LHCN-M2 (cell line): ENCODE data around the gene VPS33B. TPM values are rescaled to one million over a fixed set of nuclear protein-coding genes. Genes with fewer than 3 reads are reported as not detected.
"Not testable (repeated sequence)": the region's sequence is repeated elsewhere in the genome, so short reads cannot be mapped to it uniquely, and the experiment has no call there.

Experiments used
- DNase-seq: peaks from one replicate; pipeline ENCODE4 v3.0.0-alpha.2; 2012; ENCODE audit warnings: low read depth
- total RNA-seq: library from RNA; depleted of rRNA; stranded (reverse); fragments of >200 nt; gene quantifications from 2 replicates; pipeline ENCODE4 v1.2.3, GENCODE V29; 2014

The VPS33B gene
- total RNA-seq, 1 experiment from 2014 or later = 7.3 TPM

DNA sequence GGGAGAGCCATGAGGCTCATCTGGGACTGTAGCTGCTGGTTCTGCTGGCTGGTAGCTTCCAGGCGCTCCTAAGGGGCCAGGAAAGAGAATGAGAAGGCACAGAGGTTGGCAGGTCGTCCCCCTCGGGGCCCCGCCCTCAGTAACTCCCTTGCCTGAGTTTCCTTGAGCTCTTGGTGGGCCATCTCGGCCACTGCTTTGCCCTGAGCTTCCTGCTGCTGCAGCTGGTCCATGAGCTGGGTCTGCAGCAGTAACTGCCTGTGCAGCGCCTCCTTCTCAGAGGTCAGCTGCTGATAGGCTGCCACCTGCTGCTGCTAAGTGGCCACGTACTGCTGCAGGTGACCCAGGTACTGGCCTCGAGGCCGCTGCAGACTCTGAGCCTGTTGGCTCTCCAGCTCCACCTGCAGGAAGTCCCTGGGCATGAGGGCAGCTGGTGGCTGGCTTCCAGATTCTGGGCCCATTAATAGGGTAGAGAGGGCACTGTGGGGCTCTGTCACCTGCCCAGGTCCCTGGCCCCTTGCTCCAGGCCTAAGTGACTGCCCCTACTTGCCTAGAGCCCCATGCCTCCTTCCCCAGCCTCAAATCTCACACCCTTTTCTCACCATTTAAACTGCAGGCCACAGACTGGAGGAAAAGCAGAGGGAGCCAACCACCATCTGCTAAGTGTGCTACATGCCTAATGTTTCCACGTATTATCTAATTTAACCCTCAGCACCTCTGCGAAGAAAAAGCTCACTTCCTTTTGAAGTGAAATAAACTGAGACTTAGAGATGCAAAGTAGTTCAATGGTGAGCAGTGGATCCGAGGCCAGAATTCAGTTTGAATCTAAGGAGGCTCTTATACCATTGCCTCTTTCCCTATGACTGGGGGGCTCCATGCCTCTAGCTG lies 10.8 kb upstream of the VPS33B start:
- DNase-seq = no peak

DNA sequence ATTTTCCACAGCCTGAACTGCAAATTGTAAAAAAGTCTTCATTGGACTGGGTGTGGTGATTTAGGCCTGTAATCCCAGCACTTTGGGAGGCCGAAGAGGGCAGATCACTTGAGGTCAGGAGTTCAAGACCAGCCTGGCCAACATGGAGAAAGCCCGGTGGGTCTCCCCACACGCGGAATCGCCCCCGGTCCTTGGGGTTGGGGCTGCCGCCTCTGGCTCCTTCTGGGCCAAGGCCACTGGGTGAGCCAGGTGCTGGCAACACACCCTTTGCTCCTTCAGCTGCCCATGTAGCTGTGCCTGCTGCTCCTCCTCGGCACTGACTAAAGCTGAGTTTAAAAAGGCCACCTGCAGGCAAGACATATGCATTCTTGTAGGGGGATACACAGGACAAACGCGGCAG lies 9.4 kb upstream of the VPS33B start:
- DNase-seq = no peak

DNA sequence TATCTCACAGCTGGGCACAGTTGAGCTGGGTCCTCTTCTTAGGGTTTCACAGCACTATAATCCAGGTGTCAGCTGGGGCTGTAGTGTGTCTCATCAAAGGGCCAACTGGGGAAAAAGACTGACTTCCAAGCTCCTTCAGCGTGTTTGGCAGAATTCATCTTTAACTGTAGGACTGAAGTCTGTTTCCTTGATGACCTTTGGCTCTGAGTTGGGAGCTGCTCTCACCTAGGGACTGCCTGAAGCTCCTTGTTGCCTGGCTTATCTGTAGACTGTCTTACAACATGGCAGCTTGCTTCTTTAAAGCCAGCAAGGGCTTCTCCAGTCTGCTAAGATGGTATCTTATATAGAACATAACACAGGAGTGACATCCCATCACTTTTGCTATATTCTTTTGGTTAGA lies 5.3 kb upstream of the VPS33B start:
- no peak for DNase-seq

DNA sequence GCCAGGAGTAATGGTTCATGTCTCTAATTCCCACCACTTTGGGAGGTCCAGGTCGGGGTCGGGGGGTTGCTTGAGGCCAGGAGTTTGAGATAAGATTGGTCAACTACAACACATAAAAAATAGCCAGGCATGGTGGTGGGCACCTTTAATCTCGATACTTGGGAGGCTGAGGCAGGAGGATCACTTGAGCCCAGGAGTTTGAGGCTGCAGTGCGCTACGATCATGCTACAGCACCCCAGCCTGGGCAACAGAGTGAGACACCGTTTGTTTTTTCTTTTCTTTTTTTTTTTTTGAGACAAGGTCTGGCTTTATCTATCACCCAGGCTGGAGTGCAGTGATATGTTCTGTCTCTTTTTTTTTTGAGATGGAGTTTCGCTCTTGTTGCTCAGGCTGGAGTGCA lies 1.3 kb upstream of the VPS33B start:
- DNase-seq = no peak

DNA sequence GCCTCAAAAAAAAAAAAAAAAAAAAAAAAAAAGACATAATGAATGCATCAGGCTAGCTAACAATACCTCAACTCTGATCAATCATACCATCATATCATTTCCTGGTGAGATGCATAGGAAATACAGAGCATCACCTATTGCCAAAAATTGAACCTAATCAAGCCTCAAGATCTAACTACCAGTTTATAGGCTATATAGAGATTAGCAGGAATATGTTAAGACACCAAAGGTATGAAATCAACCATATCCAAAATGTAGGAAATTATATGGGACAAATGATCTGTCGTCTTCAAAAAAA lies 387 bp upstream of the VPS33B start:
- DNase-seq = no peak

DNA sequence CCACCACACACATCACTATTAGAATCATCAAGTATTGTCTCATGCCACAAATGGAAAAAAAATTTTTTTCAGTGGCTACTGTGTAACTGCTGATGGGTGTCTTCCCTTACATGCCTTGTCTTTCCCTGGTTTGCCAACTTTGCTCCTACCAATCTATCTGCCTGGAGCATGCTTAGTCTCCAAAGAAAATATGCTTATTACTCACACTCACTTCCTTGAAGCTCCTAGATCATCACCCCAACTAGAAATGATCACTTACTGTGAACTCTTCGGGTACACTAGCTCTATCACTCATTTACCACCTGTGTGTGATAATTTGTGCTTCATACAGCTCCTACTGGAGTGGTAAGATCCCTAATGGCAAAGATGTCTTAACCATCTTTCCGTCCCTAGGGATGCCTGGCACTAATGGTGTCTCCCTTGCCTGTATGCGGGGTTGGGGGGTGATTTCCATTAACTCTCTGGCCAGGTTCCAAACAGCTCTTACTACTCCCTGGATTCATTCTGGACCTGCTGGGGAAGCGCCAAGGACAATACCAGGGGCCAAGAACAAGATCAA lies 799 bp downstream of the VPS33B start:
- DNase-seq = peak; percentile 21

DNA sequence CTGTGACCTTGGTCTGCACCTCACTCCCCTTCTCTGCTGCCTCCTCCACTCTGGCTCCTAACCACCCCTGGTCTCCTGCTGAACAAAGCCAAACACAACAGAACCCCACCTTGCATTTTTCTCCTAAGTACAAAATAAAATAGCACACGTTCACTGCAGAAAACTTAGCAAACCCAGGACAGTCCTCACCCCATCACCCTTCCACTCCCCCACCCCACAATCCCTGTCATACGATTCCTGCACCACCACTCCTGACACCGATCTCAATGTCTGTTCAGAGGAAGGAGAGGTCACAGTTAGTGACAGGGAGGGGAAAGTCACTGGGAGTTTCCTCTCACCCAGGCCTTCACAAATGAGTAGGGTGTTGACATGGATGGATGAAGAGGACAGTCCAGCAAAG lies 4.2 kb downstream of the VPS33B start:
- no peak for DNase-seq

DNA sequence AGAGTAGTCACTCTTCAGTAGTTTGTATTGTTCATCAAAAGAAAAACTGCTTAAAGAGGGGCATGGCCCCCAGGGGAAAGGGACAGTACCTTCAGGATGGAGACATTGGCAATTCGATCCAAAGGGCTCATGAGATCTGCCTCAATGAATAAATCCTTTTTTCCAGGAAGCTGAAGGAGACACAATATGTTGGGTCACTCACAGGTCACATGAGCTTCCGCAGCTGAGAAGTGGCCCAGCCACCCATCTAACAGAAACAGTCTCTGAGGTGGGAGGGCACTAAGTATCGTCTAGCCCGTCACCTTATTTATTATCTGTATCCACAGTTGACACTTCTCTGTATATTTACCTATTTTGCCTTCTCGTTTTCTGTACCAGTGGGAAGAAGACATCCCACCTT lies 4.7 kb downstream of the VPS33B start:
- no peak for DNase-seq

DNA sequence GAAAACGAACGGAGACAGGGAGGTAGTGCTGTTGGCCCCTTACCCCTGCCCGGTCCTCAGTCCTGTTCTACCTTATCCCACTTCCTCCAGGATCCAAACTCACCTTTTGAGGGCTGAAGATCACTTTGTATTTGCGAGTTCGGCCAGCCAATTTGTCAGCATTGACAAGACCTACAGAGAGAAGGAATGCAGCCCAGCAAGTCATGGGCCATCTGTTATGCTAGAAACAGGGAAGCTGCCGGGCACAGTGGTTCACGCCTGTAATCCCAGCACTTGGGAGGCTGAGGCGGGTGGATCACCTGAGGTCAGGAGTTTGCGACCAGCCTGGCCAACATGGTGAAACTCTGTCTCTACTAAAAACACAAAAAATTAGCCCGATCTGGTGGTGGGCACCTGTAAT lies 8.7 kb downstream of the VPS33B start:
- DNase-seq = not testable (repeated sequence)

DNA sequence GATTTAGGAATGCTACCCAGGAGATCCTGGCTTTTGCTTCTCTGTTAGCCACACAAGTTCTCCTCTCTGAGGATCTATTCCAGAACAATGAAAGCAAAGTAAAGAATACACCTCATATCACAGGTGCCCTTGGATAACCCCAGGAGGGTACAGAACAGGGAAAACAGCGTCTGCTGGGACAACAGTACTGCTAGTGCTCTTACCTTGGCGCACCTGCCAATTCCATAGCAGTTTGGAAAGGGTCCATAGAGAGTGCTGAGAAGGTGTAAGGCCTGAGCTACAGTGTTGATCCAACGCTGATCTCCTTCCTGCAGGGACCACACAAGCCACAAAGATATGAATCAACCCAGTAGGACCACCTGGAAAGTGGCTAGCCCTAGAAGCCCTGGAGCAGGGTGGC lies 15.1 kb downstream of the VPS33B start:
- no peak for DNase-seq

DNA sequence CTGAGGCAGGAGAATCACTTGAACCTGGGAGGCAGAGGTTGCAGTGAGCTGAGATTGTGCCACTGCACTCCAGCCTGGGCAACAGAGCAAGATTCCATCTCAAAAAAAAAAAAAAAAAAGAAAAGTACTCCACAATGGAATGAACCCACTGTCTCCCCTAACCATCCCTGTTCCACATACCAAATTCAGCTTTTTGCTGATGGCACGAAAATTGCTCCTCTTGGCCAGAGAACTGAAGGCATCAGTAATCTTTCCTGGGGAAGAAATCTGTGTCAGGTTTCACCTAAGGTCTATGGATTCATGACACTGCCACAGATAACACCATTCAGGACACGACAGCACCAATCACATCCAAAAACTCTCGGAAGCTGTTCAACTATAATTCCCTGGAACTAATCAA lies 21.2 kb downstream of the VPS33B start:
- DNase-seq = no peak

DNA sequence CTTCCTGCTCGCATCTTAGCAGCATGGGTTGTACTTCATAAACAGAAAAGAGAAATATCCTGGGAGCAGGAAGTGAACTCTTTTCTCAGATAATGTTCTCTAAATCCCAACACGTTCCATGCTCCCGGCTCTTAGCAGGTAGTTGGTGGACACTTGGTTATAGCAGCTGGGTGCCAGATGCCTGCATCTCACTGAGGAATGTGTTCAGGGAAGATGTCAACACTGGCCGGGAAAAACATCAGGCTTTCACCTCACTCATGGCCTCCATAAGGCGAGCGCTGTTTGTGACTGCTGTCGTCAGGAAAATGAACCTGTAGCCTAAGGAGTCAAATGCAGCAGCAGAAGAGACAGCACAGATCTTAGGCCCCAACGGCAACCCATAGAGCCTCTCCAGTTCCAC lies 23.7 kb downstream of the VPS33B start:
- no peak for DNase-seq

DNA sequence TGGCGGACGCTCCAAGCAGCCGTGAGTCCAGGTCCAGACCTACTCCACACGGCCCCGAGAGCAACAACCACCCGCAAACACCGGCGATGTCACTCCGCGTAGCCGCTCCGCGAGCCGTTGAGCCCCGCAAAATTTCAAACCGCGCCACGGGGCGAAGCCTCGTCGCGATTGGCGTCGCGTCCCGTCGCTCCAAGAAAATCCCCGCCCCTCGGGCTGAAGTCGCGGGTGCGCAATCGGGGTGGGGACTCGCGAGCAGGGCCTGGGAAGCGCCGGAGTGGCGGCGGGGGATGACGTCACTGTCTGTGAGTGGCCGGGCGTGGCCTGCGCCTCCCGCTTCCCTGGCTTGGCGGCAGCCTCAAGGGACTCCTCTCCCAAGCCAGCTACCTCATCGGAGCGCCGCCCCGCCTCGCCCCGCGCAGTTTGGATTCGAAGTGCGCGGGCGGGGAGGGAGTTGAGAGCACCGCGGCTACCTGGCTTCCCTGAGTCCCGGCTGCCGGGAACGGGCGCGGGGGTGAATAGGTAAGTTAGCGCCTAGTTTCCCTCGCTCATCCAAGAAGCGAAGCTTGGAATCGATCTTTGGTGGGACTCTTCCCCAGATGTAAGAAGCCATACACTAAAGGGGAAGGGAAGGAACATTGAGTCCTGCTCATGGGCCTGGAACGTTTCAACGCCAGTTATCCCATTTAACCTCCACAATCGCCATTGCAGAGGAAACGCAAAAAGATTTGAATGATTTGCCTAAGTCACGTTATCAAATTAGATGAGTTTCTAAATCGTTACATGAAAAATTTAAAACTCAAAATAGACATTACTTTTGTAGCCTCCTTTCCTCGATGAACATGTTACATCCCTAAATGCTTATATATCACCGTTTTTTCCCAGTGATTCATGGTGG lies 27.7 kb downstream of the VPS33B start, which contains the start of gene PRC1:
PRC1 (minus strand) TSS at position 119 of the 895 bp plus-strand sequence; CDS start at position 1, 118 bp downstream.
- peak; percentile 96 for DNase-seq

DNA sequence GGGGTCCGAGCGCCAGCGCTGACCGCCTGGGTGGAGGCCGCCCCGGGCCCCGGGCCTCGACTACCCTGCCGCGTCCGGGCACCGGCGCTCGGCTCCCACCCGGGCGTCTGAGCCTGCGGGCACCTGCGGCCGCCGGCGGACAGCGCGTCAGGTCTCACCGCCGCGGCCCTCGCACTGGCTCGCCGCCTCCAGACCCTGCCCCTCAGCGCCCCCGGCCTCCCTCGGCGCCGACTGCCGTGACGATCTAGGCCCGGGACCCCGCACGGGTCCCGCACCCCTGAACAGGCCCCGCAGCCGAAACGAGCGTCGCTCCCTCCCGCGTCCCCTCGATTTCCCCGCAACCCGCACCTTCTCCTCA lies 28.4 kb downstream of the VPS33B start:
- no peak for DNase-seq

DNA sequence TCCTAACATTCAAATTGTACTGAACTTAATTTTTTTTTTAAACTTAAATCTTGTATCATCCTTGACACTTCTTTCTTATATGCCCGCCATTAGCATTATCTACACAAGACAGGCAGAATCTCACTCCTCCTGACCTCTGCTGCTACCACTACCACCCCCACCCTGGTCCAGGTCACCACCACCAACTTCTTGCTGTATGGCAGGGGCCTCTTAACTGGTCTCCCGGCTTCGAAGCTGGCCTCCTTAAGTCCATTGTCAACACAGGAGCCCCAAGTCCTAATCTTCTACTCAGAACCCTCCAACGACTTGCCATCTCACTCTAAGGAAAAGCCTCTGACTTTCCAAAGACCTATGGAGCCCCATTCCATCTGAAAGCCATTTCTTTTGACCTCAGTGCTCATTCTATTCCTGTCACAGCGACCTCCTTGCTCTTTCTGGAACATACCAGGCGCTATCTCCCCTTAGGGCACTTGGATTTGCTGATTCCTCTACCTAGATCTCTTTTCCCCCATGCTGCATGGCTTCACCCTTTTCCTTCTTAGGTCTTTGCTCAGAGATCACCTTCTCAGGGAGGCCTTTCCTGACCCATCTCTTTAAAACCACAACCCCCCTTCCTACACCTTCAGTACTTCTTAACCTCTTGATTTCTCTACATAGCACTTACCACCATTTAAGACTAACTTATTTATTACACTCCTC lies 30.7 kb downstream of the VPS33B start:
- no peak for DNase-seq

DNA sequence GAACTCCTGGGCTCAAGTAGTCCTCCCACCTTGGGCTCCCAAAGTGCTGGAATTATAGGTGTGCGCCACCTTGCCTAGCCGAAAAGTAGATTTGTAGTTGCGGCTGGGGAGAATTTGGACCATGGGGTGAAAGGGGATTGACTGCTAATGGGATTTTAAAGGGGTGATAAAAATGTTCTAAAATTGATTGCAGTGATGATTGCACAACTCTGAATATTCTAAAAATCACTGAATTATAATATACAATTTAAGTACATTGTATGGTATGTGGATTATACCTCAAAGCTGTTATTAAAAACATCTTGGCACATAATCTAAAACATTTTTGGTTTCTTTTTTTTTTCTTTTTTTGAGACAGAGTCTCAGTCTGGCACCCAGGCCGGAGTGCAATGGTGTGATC lies 31.9 kb downstream of the VPS33B start:
- DNase-seq = no peak

DNA sequence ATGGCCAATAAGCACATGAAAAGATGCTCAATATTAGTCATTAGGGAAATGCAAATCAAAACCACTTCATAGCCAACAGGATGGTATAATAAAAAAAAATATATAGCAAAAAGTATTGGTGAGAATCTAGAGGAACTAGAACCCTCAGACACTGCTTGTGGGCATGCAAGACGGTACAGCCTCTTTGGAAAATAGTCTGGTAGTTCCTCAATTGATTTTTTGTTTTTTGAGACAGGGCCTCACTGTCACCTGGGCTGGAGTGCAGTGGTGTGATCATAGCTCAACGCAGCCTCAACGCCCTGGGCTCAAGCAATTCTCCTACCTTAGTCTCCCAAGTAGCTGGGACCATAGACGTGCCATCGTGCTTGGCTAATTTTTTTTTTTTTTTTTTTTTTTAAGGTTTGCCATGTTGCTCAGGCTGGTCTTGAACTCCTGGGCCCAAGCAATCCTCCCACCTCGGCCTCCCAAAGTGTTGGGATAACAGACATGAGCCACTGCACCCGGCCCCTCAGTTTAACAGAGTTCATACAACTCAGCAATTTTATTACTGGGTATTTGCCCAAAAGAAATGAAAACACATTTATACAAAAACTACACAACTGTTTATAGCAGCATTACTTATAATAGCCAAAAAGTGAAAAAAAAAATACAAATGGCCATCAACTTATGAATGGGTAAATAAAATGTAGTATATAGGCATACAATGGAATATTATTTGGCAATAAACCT lies 33.2 kb downstream of the VPS33B start:
- DNase-seq = no peak

DNA sequence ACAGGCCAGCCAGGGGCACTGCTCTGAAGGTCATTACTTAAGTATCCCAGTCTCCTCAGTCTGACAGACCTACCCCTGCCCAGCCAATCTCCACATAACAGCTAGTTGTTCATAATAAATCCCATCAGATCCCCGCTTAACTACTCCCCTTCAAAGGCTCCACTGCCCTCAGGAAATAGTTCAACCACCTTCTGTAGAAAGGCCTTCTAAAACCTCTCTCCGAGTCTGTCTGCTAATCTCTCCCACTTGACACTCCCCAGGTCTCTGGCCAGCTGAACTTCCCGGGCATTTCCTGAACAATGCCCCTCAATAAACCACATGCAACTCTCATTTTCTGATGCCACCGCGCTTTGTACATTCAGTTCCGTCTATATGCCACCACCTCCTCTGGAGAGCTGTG lies 34.1 kb downstream of the VPS33B start:
- no peak for DNase-seq

DNA sequence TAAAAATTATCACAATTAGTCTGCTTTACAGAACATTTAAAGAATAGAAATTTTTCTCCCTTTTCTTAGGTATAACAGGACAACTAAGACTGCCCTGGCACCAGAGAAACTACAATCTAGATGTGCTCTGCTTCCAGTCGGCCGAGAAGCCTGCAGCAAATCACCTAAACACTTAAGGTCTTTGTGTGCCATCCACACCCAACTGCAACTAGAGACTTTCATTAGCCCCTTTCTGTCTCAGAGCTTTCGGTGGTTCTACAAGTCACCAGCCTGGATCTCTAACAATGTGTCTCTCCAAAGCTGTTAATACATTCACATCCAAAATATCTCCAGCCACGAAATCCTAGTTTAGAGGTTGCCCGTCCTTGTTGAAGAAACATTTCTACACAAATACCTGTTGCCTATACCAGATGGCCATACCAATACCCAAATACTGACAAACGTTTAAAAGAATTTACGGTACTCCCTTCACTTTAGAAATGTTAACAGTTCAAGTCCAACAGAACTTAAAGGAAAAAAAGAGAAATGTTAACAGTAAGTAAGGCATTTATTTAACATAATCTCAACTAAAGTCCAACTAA lies 34.7 kb downstream of the VPS33B start:
- DNase-seq = no peak

DNA sequence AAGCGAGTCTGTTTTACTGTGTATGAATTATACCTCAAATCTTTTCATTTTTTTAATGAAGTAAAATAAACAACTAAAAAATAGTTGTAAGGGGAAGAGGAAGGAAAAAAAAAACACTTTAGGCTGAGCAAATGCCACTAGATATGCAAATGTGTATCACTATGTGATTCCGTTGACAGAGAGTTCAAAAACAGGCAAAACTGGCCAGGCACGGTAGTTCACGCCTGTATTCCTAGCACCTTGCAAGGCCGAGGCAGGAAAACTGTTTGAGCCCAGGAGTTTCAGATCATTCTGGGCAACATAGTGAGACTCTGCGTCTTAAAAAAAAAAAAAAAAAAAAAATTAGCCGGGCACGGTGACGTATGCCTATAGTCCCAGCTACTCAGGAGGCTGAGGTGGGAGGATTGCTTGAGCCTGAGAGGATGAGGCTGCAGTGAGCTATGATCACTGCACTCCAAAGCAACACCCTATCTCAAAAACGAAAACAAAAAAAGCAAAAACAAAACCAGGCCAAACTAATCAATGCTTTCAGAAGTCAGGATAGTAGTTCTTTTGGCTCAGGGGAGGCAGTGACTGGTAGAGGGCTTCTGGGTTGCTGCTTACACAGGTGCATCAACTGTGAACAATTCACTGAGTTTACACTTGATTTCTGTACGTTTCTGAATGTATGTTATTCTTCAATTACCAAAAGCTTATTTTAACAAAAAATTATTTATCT lies 35.4 kb downstream of the VPS33B start:
- no peak for DNase-seq
